NCI-H146 treated with DMSO at 0.1 percent for 48 hours (cell line): ENCODE measurements around the gene FAM53B.
"Not testable (repeated sequence)": the region's sequence is repeated elsewhere in the genome, so short reads cannot be mapped to it uniquely, and the experiment has no call there.

Source experiments
- DNase-seq: peaks from one replicate; lab custom pipeline; 2025; ENCODE audit not compliant: unreplicated experiment; lab: John Stamatoyannopoulos, UW

Gene FAM53B

GRCh38 chr10:124589491-124590041, 154.6 kb downstream of the FAM53B start:
- no peak for DNase-seq

- no peak for DNase-seq
Observed at GRCh38 chr10:124588736-124589490, 155.3 kb downstream of the FAM53B start.

- not testable (repeated sequence) for DNase-seq
Observed at GRCh38 chr10:124588341-124588735, 155.8 kb downstream of the FAM53B start.

GRCh38 chr10:124587811-124588211, 156.4 kb downstream of the FAM53B start:
- no peak for DNase-seq

- DNase-seq, result no peak
Observed at GRCh38 chr10:124586142-124586541, 158.0 kb downstream of the FAM53B start.

GRCh38 chr10:124579011-124579399, 165.2 kb downstream of the FAM53B start:
- no peak for DNase-seq

GRCh38 chr10:124578231-124579010, 165.8 kb downstream of the FAM53B start:
- no peak for DNase-seq

- DNase-seq, result no peak
Observed at GRCh38 chr10:124577651-124578050, 166.5 kb downstream of the FAM53B start.

GRCh38 chr10:124576526-124577420, 167.4 kb downstream of the FAM53B start:
- DNase-seq, result no peak

GRCh38 chr10:124575107-124576035, 168.8 kb downstream of the FAM53B start:
- DNase-seq, result no peak

- no peak for DNase-seq
Observed at GRCh38 chr10:124574456-124575070, 169.6 kb downstream of the FAM53B start.

GRCh38 chr10:124573726-124574455, 170.3 kb downstream of the FAM53B start:
- DNase-seq, result no peak

GRCh38 chr10:124572751-124573150, 171.4 kb downstream of the FAM53B start:
- no peak for DNase-seq

- no peak for DNase-seq
Observed at GRCh38 chr10:124570646-124571045, 173.5 kb downstream of the FAM53B start.

GRCh38 chr10:124569623-124570470, 174.3 kb downstream of the FAM53B start:
- DNase-seq, result no peak
